ENCODE results near the gene USP15.

Gene USP15

DNA sequence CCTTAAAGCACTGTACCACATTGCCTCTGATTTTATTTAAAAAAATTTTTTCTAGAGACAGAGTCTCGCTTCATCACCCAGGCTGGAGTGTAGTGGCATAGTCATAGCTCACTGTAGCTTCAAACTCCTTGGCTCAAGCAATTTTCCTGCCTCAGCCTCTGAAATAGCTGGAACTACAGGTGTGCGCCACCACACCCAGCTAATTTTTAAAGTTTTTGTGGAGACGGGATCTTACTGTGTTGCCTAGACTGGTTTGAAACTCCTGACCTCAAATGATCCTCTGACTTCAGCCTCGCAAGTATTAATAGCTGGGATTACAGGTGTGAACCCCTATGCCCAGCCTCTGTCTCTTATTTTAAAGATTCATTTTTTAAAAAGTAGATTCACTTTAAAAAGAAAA, 5.3 kb downstream of the USP15 start:
- no peak overlapping the region for H3K4me3 ChIP-seq (ENCODE audit: low read depth in 1 of 5, low read length in 5 of 5)
- H3K27ac ChIP-seq (ENCODE audit: low read depth, low read length), result no peak overlapping the region
- H3K36me3 ChIP-seq (ENCODE audit: control insufficient read depth in 5 of 5, insufficient read depth in 5 of 5, low read length in 5 of 5), result no peaks in the 10 kb centered on the region
- no peak overlapping the region for H3K9ac ChIP-seq (ENCODE audit: low read length in 5 of 5)
- peaks cover 0 to 39% (median 31%) of the 10 kb centered on the region in 5 donors for H3K4me1 ChIP-seq (ENCODE audit: control insufficient read depth in 5 of 5, insufficient read depth in 5 of 5, low read length in 5 of 5)
- H3K27me3 ChIP-seq (ENCODE audit: control insufficient read depth in 5 of 5, insufficient read depth in 4 of 5, low read length in 5 of 5), result no peaks in the 10 kb centered on the region
- no peaks in the 10 kb centered on the region for H3K9me3 ChIP-seq (ENCODE audit: control insufficient read depth in 5 of 5, low read length in 5 of 5)

GRCh38 chr12:62267026-62267425, 6.8 kb downstream of the USP15 start:
- Histone ChIP-seq H3K27ac (ENCODE audit: low read depth, low read length) (no peak overlapping the region), H3K4me1 (ENCODE audit: control insufficient read depth in 5 of 5, insufficient read depth in 5 of 5, low read length in 5 of 5) (peaks cover 0 to 39% (median 23%) of the 10 kb centered on the region in 5 donors), H3K36me3 (ENCODE audit: control insufficient read depth in 5 of 5, insufficient read depth in 5 of 5, low read length in 5 of 5) (no peaks in the 10 kb centered on the region), H3K27me3 (ENCODE audit: control insufficient read depth in 5 of 5, insufficient read depth in 4 of 5, low read length in 5 of 5) (no peaks in the 10 kb centered on the region), H3K4me3 (ENCODE audit: low read depth in 1 of 5, low read length in 5 of 5) (no peak overlapping the region), H3K9me3 (ENCODE audit: control insufficient read depth in 5 of 5, low read length in 5 of 5) (no peaks in the 10 kb centered on the region), H3K9ac (ENCODE audit: low read length in 5 of 5) (no peak overlapping the region)

DNA sequence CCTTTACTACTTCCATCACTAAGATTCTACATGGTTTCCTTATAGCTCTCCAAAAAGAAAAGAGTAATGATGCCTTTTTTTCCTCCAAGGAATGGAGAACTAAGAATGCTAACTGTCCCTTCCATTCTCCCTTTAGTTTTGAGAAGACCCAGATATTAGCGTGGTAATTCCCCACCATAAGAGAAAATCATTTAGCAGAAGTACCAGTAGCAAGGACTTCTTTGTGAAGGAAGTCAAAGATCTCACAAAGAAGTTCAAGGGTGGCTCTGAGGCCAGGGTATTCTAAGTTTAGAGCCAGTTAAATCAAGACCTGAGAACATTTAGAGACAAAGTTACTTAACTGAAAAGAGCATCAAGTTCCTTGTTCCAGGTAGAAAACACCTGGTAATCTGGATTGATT, 7.3 kb downstream of the USP15 start:
- no peak overlapping the region for H3K4me3 ChIP-seq (ENCODE audit: low read depth in 1 of 5, low read length in 5 of 5)
- no peaks in the 10 kb centered on the region for H3K9me3 ChIP-seq (ENCODE audit: control insufficient read depth in 5 of 5, low read length in 5 of 5)
- no peaks in the 10 kb centered on the region for H3K27me3 ChIP-seq (ENCODE audit: control insufficient read depth in 5 of 5, insufficient read depth in 4 of 5, low read length in 5 of 5)
- no peaks in the 10 kb centered on the region for H3K36me3 ChIP-seq (ENCODE audit: control insufficient read depth in 5 of 5, insufficient read depth in 5 of 5, low read length in 5 of 5)
- peaks cover 0 to 34% (median 19%) of the 10 kb centered on the region in 5 donors for H3K4me1 ChIP-seq (ENCODE audit: control insufficient read depth in 5 of 5, insufficient read depth in 5 of 5, low read length in 5 of 5)
- H3K27ac ChIP-seq (ENCODE audit: low read depth, low read length), result no peak overlapping the region
- H3K9ac ChIP-seq (ENCODE audit: low read length in 5 of 5), result no peak overlapping the region

- Histone ChIP-seq H3K9me3 (ENCODE audit: control insufficient read depth in 5 of 5, low read length in 5 of 5) (no peaks in the 10 kb centered on the region), H3K4me1 (ENCODE audit: control insufficient read depth in 5 of 5, insufficient read depth in 5 of 5, low read length in 5 of 5) (peaks cover 0 to 28% (median 16%) of the 10 kb centered on the region in 5 donors), H3K27ac (ENCODE audit: low read depth, low read length) (no peak overlapping the region)
Observed at GRCh38 chr12:62268956-62269355, 8.8 kb downstream of the USP15 start.

GRCh38 chr12:62269464-62270228, 9.4 kb downstream of the USP15 start:
- Histone ChIP-seq H3K36me3 (ENCODE audit: control insufficient read depth in 5 of 5, insufficient read depth in 5 of 5, low read length in 5 of 5) (no peaks in the 10 kb centered on the region), H3K4me1 (ENCODE audit: control insufficient read depth in 5 of 5, insufficient read depth in 5 of 5, low read length in 5 of 5) (peaks cover 0 to 26% (median 16%) of the 10 kb centered on the region in 5 donors), H3K27ac (ENCODE audit: low read depth, low read length) (no peak overlapping the region), H3K9me3 (ENCODE audit: control insufficient read depth in 5 of 5, low read length in 5 of 5) (no peaks in the 10 kb centered on the region), H3K27me3 (ENCODE audit: control insufficient read depth in 5 of 5, insufficient read depth in 4 of 5, low read length in 5 of 5) (no peaks in the 10 kb centered on the region), H3K4me3 (ENCODE audit: low read depth in 1 of 5, low read length in 5 of 5) (no peak overlapping the region), H3K9ac (ENCODE audit: low read length in 5 of 5) (no peak overlapping the region)

More at GRCh38 chr12:62268956-62269355, 8.8 kb downstream of the USP15 start:
- Histone ChIP-seq H3K36me3 (ENCODE audit: control insufficient read depth in 5 of 5, insufficient read depth in 5 of 5, low read length in 5 of 5) (no peaks in the 10 kb centered on the region), H3K9ac (ENCODE audit: low read length in 5 of 5) (no peak overlapping the region), H3K4me3 (ENCODE audit: low read depth in 1 of 5, low read length in 5 of 5) (no peak overlapping the region), H3K27me3 (ENCODE audit: control insufficient read depth in 5 of 5, insufficient read depth in 4 of 5, low read length in 5 of 5) (no peaks in the 10 kb centered on the region)

- Histone ChIP-seq H3K9me3 (ENCODE audit: control insufficient read depth in 5 of 5, low read length in 5 of 5) (no peaks in the 10 kb centered on the region), H3K36me3 (ENCODE audit: control insufficient read depth in 5 of 5, insufficient read depth in 5 of 5, low read length in 5 of 5) (no peaks in the 10 kb centered on the region), H3K27me3 (ENCODE audit: control insufficient read depth in 5 of 5, insufficient read depth in 4 of 5, low read length in 5 of 5) (no peaks in the 10 kb centered on the region), H3K4me1 (ENCODE audit: control insufficient read depth in 5 of 5, insufficient read depth in 5 of 5, low read length in 5 of 5) (peaks cover 0 to 26% (median 11%) of the 10 kb centered on the region in 5 donors), H3K4me3 (ENCODE audit: low read depth in 1 of 5, low read length in 5 of 5) (no peak overlapping the region), H3K9ac (ENCODE audit: low read length in 5 of 5) (no peak overlapping the region), H3K27ac (ENCODE audit: low read depth, low read length) (no peak overlapping the region)
Observed at GRCh38 chr12:62270384-62270783, 10.2 kb downstream of the USP15 start.

DNA sequence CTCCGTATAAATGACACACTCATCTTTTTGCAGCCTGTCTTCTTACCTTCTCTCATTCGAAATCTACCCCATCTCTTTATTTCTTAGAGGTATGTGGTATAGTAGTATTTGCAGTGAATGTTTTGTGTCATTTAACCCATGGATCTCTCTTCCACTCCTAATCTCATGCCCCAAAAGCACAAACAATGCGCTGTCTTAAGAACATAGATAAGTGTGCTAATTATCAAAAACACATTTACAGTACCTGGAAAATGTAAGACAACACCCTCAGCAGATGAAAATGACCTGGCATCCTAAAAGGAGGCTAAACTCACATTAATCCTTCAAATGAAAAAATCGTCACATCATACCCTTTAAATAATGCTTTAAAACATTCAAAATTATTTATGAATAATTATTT, 10.7 kb downstream of the USP15 start:
- no peaks in the 10 kb centered on the region for H3K36me3 ChIP-seq (ENCODE audit: control insufficient read depth in 5 of 5, insufficient read depth in 5 of 5, low read length in 5 of 5)
- no peak overlapping the region for H3K4me3 ChIP-seq (ENCODE audit: low read depth in 1 of 5, low read length in 5 of 5)
- H3K9me3 ChIP-seq (ENCODE audit: control insufficient read depth in 5 of 5, low read length in 5 of 5), result no peaks in the 10 kb centered on the region
- no peak overlapping the region for H3K9ac ChIP-seq (ENCODE audit: low read length in 5 of 5)
- H3K27ac ChIP-seq (ENCODE audit: low read depth, low read length), result no peak overlapping the region
- H3K27me3 ChIP-seq (ENCODE audit: control insufficient read depth in 5 of 5, insufficient read depth in 4 of 5, low read length in 5 of 5), result no peaks in the 10 kb centered on the region
- peaks cover 0 to 26% (median 11%) of the 10 kb centered on the region in 5 donors for H3K4me1 ChIP-seq (ENCODE audit: control insufficient read depth in 5 of 5, insufficient read depth in 5 of 5, low read length in 5 of 5)

- Histone ChIP-seq H3K27me3 (ENCODE audit: control insufficient read depth in 5 of 5, insufficient read depth in 4 of 5, low read length in 5 of 5) (no peaks in the 10 kb centered on the region), H3K27ac (ENCODE audit: low read depth, low read length) (no peak overlapping the region), H3K4me1 (ENCODE audit: control insufficient read depth in 5 of 5, insufficient read depth in 5 of 5, low read length in 5 of 5) (peaks cover 0 to 22% (median 11%) of the 10 kb centered on the region in 5 donors)
Observed at GRCh38 chr12:62272936-62273552, 12.8 kb downstream of the USP15 start.

GRCh38 chr12:62273724-62274380, 13.6 kb downstream of the USP15 start:
- Histone ChIP-seq H3K4me1 (ENCODE audit: control insufficient read depth in 5 of 5, insufficient read depth in 5 of 5, low read length in 5 of 5) (peaks cover 0 to 21% (median 6%) of the 10 kb centered on the region in 5 donors), H3K27ac (ENCODE audit: low read depth, low read length) (no peak overlapping the region), H3K36me3 (ENCODE audit: control insufficient read depth in 5 of 5, insufficient read depth in 5 of 5, low read length in 5 of 5) (no peaks in the 10 kb centered on the region), H3K27me3 (ENCODE audit: control insufficient read depth in 5 of 5, insufficient read depth in 4 of 5, low read length in 5 of 5) (no peaks in the 10 kb centered on the region), H3K9ac (ENCODE audit: low read length in 5 of 5) (no peak overlapping the region), H3K4me3 (ENCODE audit: low read depth in 1 of 5, low read length in 5 of 5) (no peak overlapping the region), H3K9me3 (ENCODE audit: control insufficient read depth in 5 of 5, low read length in 5 of 5) (no peaks in the 10 kb centered on the region)

More at GRCh38 chr12:62272936-62273552, 12.8 kb downstream of the USP15 start:
- Histone ChIP-seq H3K9me3 (ENCODE audit: control insufficient read depth in 5 of 5, low read length in 5 of 5) (no peaks in the 10 kb centered on the region), H3K9ac (ENCODE audit: low read length in 5 of 5) (no peak overlapping the region), H3K4me3 (ENCODE audit: low read depth in 1 of 5, low read length in 5 of 5) (no peak overlapping the region), H3K36me3 (ENCODE audit: control insufficient read depth in 5 of 5, insufficient read depth in 5 of 5, low read length in 5 of 5) (no peaks in the 10 kb centered on the region)

DNA sequence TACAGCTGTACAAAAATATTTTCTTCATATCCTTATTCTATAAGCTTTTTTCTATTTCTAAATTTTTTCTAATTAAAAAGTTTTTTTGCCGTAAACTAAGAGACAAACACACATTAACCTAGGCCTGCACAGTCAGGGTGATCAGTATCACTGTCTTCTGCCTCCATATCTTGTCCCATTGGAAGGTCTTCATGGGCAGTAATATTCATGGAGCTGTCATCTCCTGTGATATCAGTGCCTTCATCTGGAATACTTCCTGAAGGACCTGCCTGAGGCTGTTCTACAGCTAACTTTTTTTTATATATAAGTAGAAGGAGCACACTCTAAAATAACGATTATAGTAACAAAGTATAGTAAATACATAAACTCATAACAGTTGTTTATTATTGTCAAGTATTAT, 17.8 kb downstream of the USP15 start:
- Histone ChIP-seq H3K4me3 (ENCODE audit: low read depth in 1 of 5, low read length in 5 of 5) (no peak overlapping the region), H3K9ac (ENCODE audit: low read length in 5 of 5) (no peak overlapping the region), H3K27me3 (ENCODE audit: control insufficient read depth in 5 of 5, insufficient read depth in 4 of 5, low read length in 5 of 5) (no peaks in the 10 kb centered on the region), H3K4me1 (ENCODE audit: control insufficient read depth in 5 of 5, insufficient read depth in 5 of 5, low read length in 5 of 5) (peaks cover 0 to 14% (median 9%) of the 10 kb centered on the region in 5 donors), H3K27ac (ENCODE audit: low read depth, low read length) (no peak overlapping the region), H3K9me3 (ENCODE audit: control insufficient read depth in 5 of 5, low read length in 5 of 5) (no peaks in the 10 kb centered on the region), H3K36me3 (ENCODE audit: control insufficient read depth in 5 of 5, insufficient read depth in 5 of 5, low read length in 5 of 5) (no peaks in the 10 kb centered on the region)

Measured in subcutaneous abdominal adipose tissue (tissue), 5 donors.